H9 (cell line): Measurements from ENCODE around the gene DHCR7. TPM values are rescaled to one million over a fixed set of nuclear protein-coding genes. Genes with fewer than 3 reads are reported as not detected.

ENCODE experiments used
- DNase-seq: peaks from one replicate; pipeline ENCODE4 v3.0.0-alpha.2; 2017
- H2AFZ ChIP-seq: one replicate; pipeline ENCODE4 v1.6.1; 2013; ENCODE audit warnings: mild to moderate bottlenecking, low read length, control low read depth, moderate library complexity
- H2AK5ac ChIP-seq: 2 replicates; pipeline ENCODE4 v1.6.1; 2013; ENCODE audit warnings: low read length, control low read depth, mixed read lengths; ENCODE audit not compliant: insufficient read length
- H2BK120ac ChIP-seq: one replicate; pipeline ENCODE4 v1.6.1; 2013; ENCODE audit warnings: low read depth, mild to moderate bottlenecking, low read length, control low read depth, inconsistent platforms; ENCODE audit not compliant: poor library complexity, severe bottlenecking
- H2BK12ac ChIP-seq: 2 replicates; pipeline ENCODE4 v1.6.1; 2013; ENCODE audit warnings: low read length, control low read depth, mixed read lengths, low read depth; ENCODE audit not compliant: insufficient read length
- H2BK15ac ChIP-seq: 2 replicates; pipeline ENCODE4 v1.6.1; 2013; ENCODE audit warnings: low read depth, low read length, control low read depth
- H2BK20ac ChIP-seq: one replicate; pipeline ENCODE4 v1.6.1; 2013; ENCODE audit warnings: low read depth, mild to moderate bottlenecking, low read length, control low read depth, inconsistent platforms; ENCODE audit not compliant: poor library complexity, severe bottlenecking
- H2BK5ac ChIP-seq: 2 replicates; pipeline ENCODE4 v1.6.1; 2013; ENCODE audit warnings: low read length, control low read depth, mixed read lengths; ENCODE audit not compliant: insufficient read length
- H3K14ac ChIP-seq: 2 replicates; pipeline ENCODE4 v1.6.1; 2013; ENCODE audit warnings: low read length, control low read depth; ENCODE audit not compliant: insufficient read depth
- H3K18ac ChIP-seq: 2 replicates; pipeline ENCODE4 v1.6.1; 2013; ENCODE audit warnings: low read depth, mild to moderate bottlenecking, mixed read lengths, low read length, control low read depth; ENCODE audit not compliant: insufficient read length
- H3K23ac ChIP-seq: 2 replicates; pipeline ENCODE4 v1.6.1; 2013; ENCODE audit warnings: low read length, control low read depth, mixed read lengths, low read depth; ENCODE audit not compliant: insufficient read length
- H3K23me2 ChIP-seq: 2 replicates; pipeline ENCODE4 v1.6.1; 2013; ENCODE audit warnings: low read depth, mild to moderate bottlenecking, mixed read lengths, low read length, control low read depth; ENCODE audit not compliant: insufficient read length, poor library complexity, severe bottlenecking
- H3K27ac ChIP-seq: 2 replicates; pipeline ENCODE4 v1.5.1; 2013; ENCODE audit warnings: low read length, control low read depth, mixed read lengths, low read depth; ENCODE audit not compliant: insufficient read length
- H3K27me3 ChIP-seq: 2 replicates; pipeline ENCODE4 v1.6.1; 2013; ENCODE audit warnings: low read length, control low read depth, inconsistent platforms; ENCODE audit not compliant: insufficient read depth
- H3K4ac ChIP-seq: 2 replicates; pipeline ENCODE4 v1.6.1; 2013; ENCODE audit warnings: low read depth, mild to moderate bottlenecking, control low read depth, inconsistent platforms, low read length, moderate library complexity
- H3K4me1 ChIP-seq: 2 replicates; pipeline ENCODE4 v1.6.1; 2013; ENCODE audit warnings: low read length, control low read depth, inconsistent platforms; ENCODE audit not compliant: insufficient read depth
- H3K4me2 ChIP-seq: 2 replicates; pipeline ENCODE4 v1.6.1; 2013; ENCODE audit warnings: low read length, control low read depth, mixed read lengths; ENCODE audit not compliant: insufficient read length, insufficient read depth
- H3K56ac ChIP-seq: 2 replicates; pipeline ENCODE4 v1.6.1; 2013; ENCODE audit warnings: low read depth, mild to moderate bottlenecking, mixed read lengths, low read length, control low read depth; ENCODE audit not compliant: insufficient read length
- H3K79me1 ChIP-seq: 2 replicates; pipeline ENCODE4 v1.6.1; 2013; ENCODE audit warnings: low read depth, mild to moderate bottlenecking, moderate library complexity, low read length, control low read depth, inconsistent platforms; ENCODE audit not compliant: insufficient read depth, poor library complexity, severe bottlenecking
- H3K79me2 ChIP-seq: 2 replicates; pipeline ENCODE4 v1.6.1; 2013; ENCODE audit warnings: low read length, control low read depth, inconsistent platforms; ENCODE audit not compliant: insufficient read depth
- H3K9ac ChIP-seq: 2 replicates; pipeline ENCODE4 v1.6.1; 2013; ENCODE audit warnings: low read length, control low read depth, mixed read lengths; ENCODE audit not compliant: insufficient read length; ENCODE audit errors: extremely low read depth
- H3K9me3 ChIP-seq: one replicate; pipeline ENCODE4 v1.6.1; 2013; ENCODE audit warnings: low read depth, low read length, inconsistent platforms; ENCODE audit not compliant: control insufficient read depth
- H3T11ph ChIP-seq: one replicate; pipeline ENCODE4 v1.6.1; 2013; ENCODE audit warnings: mild to moderate bottlenecking, low read length, control low read depth, inconsistent platforms
- H4K20me1 ChIP-seq: one replicate; pipeline ENCODE4 v1.6.1; 2013; ENCODE audit not compliant: control insufficient read depth, insufficient read length, insufficient read depth
- H4K5ac ChIP-seq: 2 replicates; pipeline ENCODE4 v1.6.1; 2013; ENCODE audit warnings: low read depth, mild to moderate bottlenecking, mixed read lengths, low read length, control low read depth; ENCODE audit not compliant: insufficient read length
- H4K8ac ChIP-seq: replicated peaks from 2 replicates; pipeline ENCODE4 v1.6.1; 2013; ENCODE audit warnings: low read length, control low read depth, mixed read lengths, low read depth; ENCODE audit not compliant: insufficient read length
- H4K91ac ChIP-seq: 2 replicates; pipeline ENCODE4 v1.6.1; 2013; ENCODE audit warnings: low read depth, mild to moderate bottlenecking, moderate library complexity, mixed read lengths, low read length, control low read depth; ENCODE audit not compliant: insufficient read length
- H3K27ac Mint-ChIP-seq, 3 experiments: 2 replicates in 2 of 3; 3 replicates in 1 of 3; pipeline ENCODE4 v1.8.0; 2020 to 2021; ENCODE audit warnings: mixed read lengths in 3 of 3, mild to moderate bottlenecking in 1 of 3, moderate library complexity in 1 of 3
- H3K27me3 Mint-ChIP-seq: 2 replicates; pipeline ENCODE4 v1.8.0; 2021; ENCODE audit warnings: low read depth, mild to moderate bottlenecking, moderate library complexity, mixed read lengths
- H3K36me3 Mint-ChIP-seq, 3 experiments: 2 replicates in 2 of 3; 3 replicates in 1 of 3; pipeline ENCODE4 v1.8.0; 2020 to 2021; ENCODE audit warnings: low read depth in 3 of 3, mixed read lengths in 3 of 3; ENCODE audit not compliant: insufficient read depth in 1 of 3
- H3K4me1 Mint-ChIP-seq, 2 experiments: 2 replicates each; pipeline ENCODE4 v1.8.0; 2020; ENCODE audit warnings: mixed read lengths in 2 of 2
- H3K4me3 Mint-ChIP-seq, 2 experiments: 2 replicates in 1 of 2; 3 replicates in 1 of 2; pipeline ENCODE4 v1.8.0; 2020 to 2021; ENCODE audit warnings: mild to moderate bottlenecking in 2 of 2, mixed read lengths in 2 of 2, moderate library complexity in 1 of 2
- H3K9me3 Mint-ChIP-seq, 2 experiments: 2 replicates in 1 of 2; 3 replicates in 1 of 2; pipeline ENCODE4 v1.8.0; 2020; ENCODE audit warnings: mild to moderate bottlenecking in 2 of 2, mixed read lengths in 2 of 2, moderate library complexity in 1 of 2
- CTCF ChIP-seq: fragments of 200-600 bp; sonication (generic); conservative IDR thresholded peaks from 3 replicates; pipeline ENCODE4 v1.8.0; 2021; ENCODE audit warnings: antibody characterized with exemption, mild to moderate bottlenecking
- WGBS: extraction: QIAGEN DNeasy Blood & Tissue Kit; methylation state at CpG from one replicate; pipeline ENCODE4 v1.1.7; 2013; ENCODE audit warnings: missing lambda C conversion rate, low lambda C conversion rate, mixed read lengths; ENCODE audit not compliant: insufficient read length; ENCODE audit errors: extremely low coverage; 5-methylcytosine and 5-hydroxymethylcytosine counted together
- total RNA-seq: library from RNA; stranded (reverse); gene quantifications from 2 replicates; pipeline ENCODE4 v1.2.1, GENCODE V29; 2021

The DHCR7 gene
- total RNA-seq, 1 experiment from 2014 or later, result 124 TPM

GRCh38 chr11:71442123-71442522 is 6.1 kb downstream of the DHCR7 start:
- H2BK120ac ChIP-seq, result no peak overlapping the region
- H2BK15ac ChIP-seq, result no peak overlapping the region
- H3K23me2 ChIP-seq, result peaks cover under 1% of the 10 kb centered on the region
- no peak overlapping the region for H3K4me3 Mint-ChIP-seq
- H4K8ac ChIP-seq, result no peak overlapping the region
- H3K27me3 ChIP-seq, result no peaks in the 10 kb centered on the region
- H3K4ac ChIP-seq, result no peak overlapping the region
- TF ChIP-seq CTCF, result no peak
- peaks cover 13 to 14% of the 10 kb centered on the region in 2 experiments for H3K4me1 Mint-ChIP-seq
- no peak overlapping the region for H4K5ac ChIP-seq
- no peak overlapping the region for H2AFZ ChIP-seq
- no peak overlapping the region for H2AK5ac ChIP-seq
- no CpG with 5 or more reads among the region's 8 CpGs for WGBS
- no peak overlapping the region for H3T11ph ChIP-seq
- no peaks in the 10 kb centered on the region for H3K9me3 ChIP-seq
- peaks cover 68 to 94% (median 92%) of the 10 kb centered on the region in 3 experiments for H3K36me3 Mint-ChIP-seq
- no peak overlapping the region for H3K14ac ChIP-seq
- H3K4me2 ChIP-seq, result no peak overlapping the region
- H3K56ac ChIP-seq, result no peak overlapping the region
- H3K9me3 Mint-ChIP-seq, result peaks cover 3 to 4% of the 10 kb centered on the region in 2 experiments; a peak in 2 of 5 replicates
- H3K27ac ChIP-seq, result no peak overlapping the region
- H3K27me3 Mint-ChIP-seq, result no peaks in the 10 kb centered on the region
- H3K18ac ChIP-seq, result no peak overlapping the region
- no peak overlapping the region for H2BK5ac ChIP-seq
- no peak for DNase-seq
- H4K91ac ChIP-seq, result no peak overlapping the region
- no peak overlapping the region for H2BK20ac ChIP-seq
- no peak overlapping the region for H3K27ac Mint-ChIP-seq
- H2BK12ac ChIP-seq, result no peak overlapping the region
- no peaks in the 10 kb centered on the region; the same call in 1 of the 2 replicates for H3K4me1 ChIP-seq
- H3K79me2 ChIP-seq, result peaks cover 3% of the 10 kb centered on the region; the same call in 1 of the 2 replicates
- no peak overlapping the region for H3K23ac ChIP-seq
- H4K20me1 ChIP-seq, result no peaks in the 10 kb centered on the region
- H3K9ac ChIP-seq, result no peak overlapping the region
- H3K79me1 ChIP-seq, result peaks cover 10% of the 10 kb centered on the region
